PC-3 (cell line): ENCODE measurements around the gene GNRHR. TPM values are rescaled to one million over a fixed set of nuclear protein-coding genes. Genes with fewer than 3 reads are reported as not detected.

ENCODE experiments used
- ATAC-seq: fragments of 200-7000 bp; cut with Tn5 transposase; 2 replicates; pipeline ENCODE4 v1.9.1; 2020; ENCODE audit warnings: mild to moderate bottlenecking, moderate library complexity
- BruUV-seq: library from RNA; stranded (reverse); fragments of 400-500 nt; replicated peaks from 2 replicates; lab custom pipeline; 2021; lab: Mats Ljungman, UMichigan
- CTCF ChIA-PET: fragments of 300-600 bp; sonication (Branson Sonifier 250); formaldehyde crosslinking; loops from one replicate; lab custom pipeline; 2022; ENCODE audit warnings: antibody characterized with exemption; lab: Charles Lee
- POLR2A ChIA-PET: fragments of 300-600 bp; sonication (Branson Sonifier 250); formaldehyde crosslinking; loops from one replicate; lab custom pipeline; 2022; ENCODE audit warnings: antibody characterized with exemption; ENCODE audit not compliant: unreplicated experiment; lab: Charles Lee
- DNase-seq: peaks from one replicate; pipeline ENCODE4 v3.0.0-alpha.2; 2015
- H2AFZ ChIP-seq: fragments of 300-600 bp; sonication (generic); 2 replicates; pipeline ENCODE4 v1.6.0; 2016; ENCODE audit warnings: antibody characterized with exemption, low read length
- H3F3A ChIP-seq: fragments of 300-600 bp; sonication (generic); one replicate; pipeline ENCODE4 v1.6.0; 2017; ENCODE audit warnings: antibody characterized with exemption, low read length, control low read depth, mild to moderate bottlenecking; ENCODE audit not compliant: unreplicated experiment
- H3K27ac ChIP-seq: fragments of 300-600 bp; sonication (generic); 2 replicates; pipeline ENCODE4 v1.5.1; 2016; ENCODE audit warnings: mild to moderate bottlenecking, low read length
- H3K27me3 ChIP-seq: fragments of 300-600 bp; sonication (generic); 2 replicates; pipeline ENCODE4 v1.6.1; 2016; ENCODE audit warnings: low read length, mixed read lengths
- H3K36me3 ChIP-seq: fragments of 300-600 bp; sonication (generic); 2 replicates; pipeline ENCODE4 v1.6.1; 2016; ENCODE audit warnings: low read depth, mixed run types, low read length, mixed read lengths
- H3K4me1 ChIP-seq: fragments of 300-600 bp; sonication (generic); 2 replicates; pipeline ENCODE4 v1.5.1; 2016; ENCODE audit warnings: low read length; ENCODE audit not compliant: insufficient read depth
- H3K4me2 ChIP-seq: fragments of 300-600 bp; sonication (generic); 2 replicates; pipeline ENCODE4 v1.6.0; 2016; ENCODE audit warnings: low read length
- H3K4me3 ChIP-seq: fragments of 300-600 bp; sonication (generic); 2 replicates; pipeline ENCODE4 v1.5.1; 2016; ENCODE audit warnings: mild to moderate bottlenecking, low read length, mixed read lengths
- H3K79me2 ChIP-seq: fragments of 300-600 bp; sonication (generic); 2 replicates; pipeline ENCODE4 v1.6.1; 2017; ENCODE audit warnings: low read length, mixed read lengths
- H3K9ac ChIP-seq: fragments of 300-600 bp; sonication (generic); 2 replicates; pipeline ENCODE4 v1.6.0; 2016; ENCODE audit warnings: mild to moderate bottlenecking, low read length
- H3K9me2 ChIP-seq: fragments of 300-600 bp; sonication (generic); replicated peaks from 2 replicates; pipeline ENCODE4 v1.6.1; 2016; ENCODE audit warnings: mixed run types, low read length, mixed read lengths
- H3K9me3 ChIP-seq: fragments of 300-600 bp; sonication (generic); 2 replicates; pipeline ENCODE4 v1.6.1; 2016; ENCODE audit warnings: low read length, mixed read lengths
- H4K20me1 ChIP-seq: fragments of 300-600 bp; sonication (generic); 2 replicates; pipeline ENCODE4 v1.6.1; 2016; ENCODE audit warnings: low read length, mixed read lengths
- CTCF ChIP-seq: fragments of 300-600 bp; sonication (generic); conservative IDR thresholded peaks from 2 replicates; pipeline ENCODE4 v1.5.1; 2017; ENCODE audit warnings: antibody characterized with exemption, low read depth, mild to moderate bottlenecking, low read length
- EZH2 ChIP-seq: fragments of 300-600 bp; sonication (generic); IDR thresholded peaks from one replicate; pipeline ENCODE4 v1.6.1; 2017; ENCODE audit warnings: antibody characterized with exemption, mild to moderate bottlenecking, low read length; ENCODE audit not compliant: unreplicated experiment
- EZH2phosphoT487 ChIP-seq: fragments of 300-600 bp; sonication (generic); IDR thresholded peaks from 2 replicates; pipeline ENCODE4 v1.6.1; 2018; ENCODE audit warnings: mild to moderate bottlenecking, antibody characterized with exemption, low read length, borderline replicate concordance
- intact Hi-C: fragments of 100-400 bp; cut with micrococcal nuclease; formaldehyde crosslinking; loops from 2 replicates; pipeline ENCODE4 v1.9.0; 2023
- total RNA-seq: library from RNA; depleted of rRNA; stranded (reverse); fragments of >200 nt; gene quantifications from 2 replicates; pipeline ENCODE4 v1.2.3, GENCODE V29; 2014

Gene GNRHR
- total RNA-seq, 1 experiment from 2014 or later, result not detected

GRCh38 chr4:67755974-67756373 is 1.8 kb upstream of the GNRHR start:
- Histone ChIP-seq H3K36me3 (no peaks in the 10 kb centered on the region), H3K4me2 (no peak overlapping the region), H3K9me3 (no peaks in the 10 kb centered on the region), H3K79me2 (no peaks in the 10 kb centered on the region), H3K27ac (no peak overlapping the region), H2AFZ (no peak overlapping the region), H4K20me1 (no peaks in the 10 kb centered on the region), H3K27me3 (no peaks in the 10 kb centered on the region), H3K4me3 (no peak overlapping the region), H3K4me1 (peaks cover 8% of the 10 kb centered on the region), H3K9ac (no peak overlapping the region), H3K9me2 (no peaks in the 10 kb centered on the region), H3F3A (no peaks in the 10 kb centered on the region)
- TF ChIP-seq EZH2phosphoT487, result no peak
- POLR2A ChIA-PET, result no interaction called here
- DNase-seq, result no peak
- intact Hi-C loops, result no loop called here
- CTCF ChIA-PET, result no interaction called here
- no peak for ATAC-seq
- no TSS peak for BruUV-seq

GRCh38 chr4:67751260-67751659 is 2.9 kb downstream of the GNRHR start:
- no peak overlapping the region for H3K27ac ChIP-seq
- intact Hi-C loops, result no loop called here
- no peak overlapping the region for H3K4me3 ChIP-seq
- DNase-seq (peak; percentile 30), ATAC-seq (peak; percentile 67)
- H3F3A ChIP-seq, result no peaks in the 10 kb centered on the region
- no peaks in the 10 kb centered on the region for H3K79me2 ChIP-seq
- TF ChIP-seq EZH2phosphoT487, result no peak
- no peaks in the 10 kb centered on the region for H3K9me2 ChIP-seq
- H4K20me1 ChIP-seq, result no peaks in the 10 kb centered on the region
- CTCF ChIA-PET, result no interaction called here
- no peaks in the 10 kb centered on the region for H3K36me3 ChIP-seq
- no peaks in the 10 kb centered on the region for H3K9me3 ChIP-seq
- no peak overlapping the region for H3K4me2 ChIP-seq
- H3K27me3 ChIP-seq, result no peaks in the 10 kb centered on the region
- no TSS peak for BruUV-seq
- POLR2A ChIA-PET, result no interaction called here
- no peak overlapping the region for H2AFZ ChIP-seq
- H3K9ac ChIP-seq, result no peak overlapping the region
- peaks cover 11% of the 10 kb centered on the region for H3K4me1 ChIP-seq

DNA sequence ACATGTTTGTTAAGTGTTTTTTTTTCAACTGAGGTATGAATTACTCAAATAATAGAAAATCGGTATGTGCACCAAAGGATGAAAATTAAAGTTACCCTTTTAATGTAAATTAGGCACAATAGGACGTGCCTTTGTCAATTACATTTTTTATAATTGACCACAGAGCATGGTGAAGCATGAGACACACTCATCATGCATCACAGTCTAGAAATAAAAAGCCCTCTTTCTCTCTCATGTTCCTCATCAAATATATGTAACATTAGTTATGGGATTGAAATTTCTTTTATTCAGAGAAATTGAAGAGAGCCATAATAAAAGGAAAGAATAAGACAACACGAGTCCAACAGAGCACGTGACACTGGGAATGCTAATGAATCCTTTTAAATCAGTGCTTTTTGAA is 3.5 kb downstream of the GNRHR start:
- ATAC-seq, result no peak; the same call in 1 of the 2 replicates
- no peak overlapping the region for H3K9ac ChIP-seq
- CTCF ChIA-PET, result no interaction called here
- TF ChIP-seq EZH2, result no peak
- TF ChIP-seq EZH2phosphoT487, result no peak
- intact Hi-C loops, result no loop called here
- no peaks in the 10 kb centered on the region for H3F3A ChIP-seq
- H3K27ac ChIP-seq, result no peak overlapping the region
- H3K9me3 ChIP-seq, result no peaks in the 10 kb centered on the region
- no peaks in the 10 kb centered on the region for H3K36me3 ChIP-seq
- peaks cover 11% of the 10 kb centered on the region for H3K4me1 ChIP-seq
- H2AFZ ChIP-seq, result no peak overlapping the region
- no peaks in the 10 kb centered on the region for H3K27me3 ChIP-seq
- no peaks in the 10 kb centered on the region for H4K20me1 ChIP-seq
- no TSS peak for BruUV-seq
- no peaks in the 10 kb centered on the region for H3K79me2 ChIP-seq
- H3K9me2 ChIP-seq, result no peaks in the 10 kb centered on the region
- POLR2A ChIA-PET, result no interaction called here
- H3K4me2 ChIP-seq, result no peak overlapping the region
- DNase-seq, result no peak
- no peak overlapping the region for H3K4me3 ChIP-seq

- no peaks in the 10 kb centered on the region for H3K79me2 ChIP-seq
- POLR2A ChIA-PET, result no interaction called here
- H3K9ac ChIP-seq, result no peak overlapping the region
- no peaks in the 10 kb centered on the region for H3F3A ChIP-seq
- CTCF ChIA-PET, result no interaction called here
- H3K36me3 ChIP-seq, result no peaks in the 10 kb centered on the region
- intact Hi-C loops, result loop anchor here (5.0 kb wide), 1 partner anchor 123 kb away; no protein-coding TSS in a partner anchor
- H3K27ac ChIP-seq, result no peak overlapping the region
- H3K4me1 ChIP-seq, result peaks cover 11% of the 10 kb centered on the region
- H2AFZ ChIP-seq, result no peak overlapping the region
- H4K20me1 ChIP-seq, result no peaks in the 10 kb centered on the region
- no peak overlapping the region for H3K4me3 ChIP-seq
- no peak overlapping the region for H3K4me2 ChIP-seq
- H3K9me3 ChIP-seq, result no peaks in the 10 kb centered on the region
- TF ChIP-seq EZH2phosphoT487, result no peak
- TF ChIP-seq CTCF, result no peak
- no peak for TF ChIP-seq EZH2
- no TSS peak for BruUV-seq
- DNase-seq (no peak), ATAC-seq (no peak)
- H3K9me2 ChIP-seq, result no peaks in the 10 kb centered on the region
- H3K27me3 ChIP-seq, result no peaks in the 10 kb centered on the region
Observed at GRCh38 chr4:67749286-67749685, 4.9 kb downstream of the GNRHR start.
